HepG2 (cell line): ENCODE data around the gene FAM50A. TPM values are rescaled to one million over a fixed set of nuclear protein-coding genes. Genes with fewer than 3 reads are reported as not detected.
A peak's percentile ranks its signal among the peaks of the same experiment; 100 is the strongest.

Experiments
- ARNT2 ChIP-seq: sonication (generic); formaldehyde crosslinking; IDR thresholded peaks from 2 replicates; pipeline ENCODE4 v1.8.0; 2022; ENCODE audit warnings: mild to moderate bottlenecking, low read depth, missing genetic modification reagents, moderate library complexity
- ATF7-NPFF ChIP-seq: sonication (generic); formaldehyde crosslinking; IDR thresholded peaks from 2 replicates; pipeline ENCODE4 v1.8.1; 2023; ENCODE audit warnings: mild to moderate bottlenecking, low read depth, missing genetic modification reagents, moderate library complexity
- EED ChIP-seq: sonication (generic); formaldehyde crosslinking; IDR thresholded peaks from 2 replicates; pipeline ENCODE4 v1.5.0; 2020; ENCODE audit warnings: mild to moderate bottlenecking, missing genetic modification reagents
- FIP1L1 ChIP-seq: fragments of 200-400 bp; formaldehyde crosslinking; IDR thresholded peaks from 2 replicates; pipeline ENCODE4 v1.6.1; 2018; ENCODE audit warnings: low read depth, mild to moderate bottlenecking, low read length, moderate library complexity, borderline replicate concordance; ENCODE audit not compliant: insufficient read depth
- KLF16 ChIP-seq, 2 experiments: sonication (generic) in 1 of 2; formaldehyde crosslinking in 1 of 2; IDR thresholded peaks; 2 replicates each; pipeline versions ENCODE4 v1.6.1 to v1.8.0; 2016 to 2023; ENCODE audit warnings: missing genetic modification reagents in 2 of 2, missing compliant biosample characterization in 1 of 2
- MEIS2 ChIP-seq: sonication (generic); formaldehyde crosslinking; IDR thresholded peaks from 2 replicates; pipeline ENCODE4 v1.9.0; 2021; ENCODE audit warnings: mild to moderate bottlenecking, missing genetic modification reagents
- MXD1 ChIP-seq: sonication (generic); formaldehyde crosslinking; IDR thresholded peaks from 2 replicates; pipeline ENCODE4 v1.4.0; 2020; ENCODE audit warnings: mild to moderate bottlenecking, missing genetic modification reagents
- MYC ChIP-seq: sonication (generic); formaldehyde crosslinking; IDR thresholded peaks from 2 replicates; pipeline ENCODE4 v1.9.0; 2021; ENCODE audit warnings: missing genetic modification reagents, borderline replicate concordance
- PRDM4 ChIP-seq: sonication (generic); formaldehyde crosslinking; IDR thresholded peaks from 2 replicates; pipeline ENCODE4 v1.9.0; 2021; ENCODE audit warnings: missing genetic modification reagents, borderline replicate concordance
- SIX1 ChIP-seq: sonication (generic); formaldehyde crosslinking; IDR thresholded peaks from 2 replicates; pipeline ENCODE4 v1.4.0; 2020; ENCODE audit warnings: missing genetic modification reagents, borderline replicate concordance
- TFDP2 ChIP-seq: sonication (generic); formaldehyde crosslinking; IDR thresholded peaks from 2 replicates; pipeline ENCODE4 v1.4.0; 2020; ENCODE audit warnings: missing genetic modification reagents
- THAP8 ChIP-seq: sonication (generic); formaldehyde crosslinking; IDR thresholded peaks from 2 replicates; pipeline ENCODE4 v1.5.1; 2020; ENCODE audit warnings: missing genetic modification reagents, mild to moderate bottlenecking, borderline replicate concordance
- ZBTB4 ChIP-seq: sonication (generic); formaldehyde crosslinking; IDR thresholded peaks from 2 replicates; pipeline ENCODE4 v1.4.0; 2020; ENCODE audit warnings: missing genetic modification reagents, mild to moderate bottlenecking, borderline replicate concordance
- ZNF160 ChIP-seq: sonication (generic); formaldehyde crosslinking; IDR thresholded peaks from 2 replicates; pipeline ENCODE4 v1.8.0; 2022; ENCODE audit warnings: mild to moderate bottlenecking, inconsistent platforms, missing genetic modification reagents
- ZNF343 ChIP-seq: sonication (generic); formaldehyde crosslinking; IDR thresholded peaks from 2 replicates; pipeline ENCODE4 v1.4.0; 2020; ENCODE audit warnings: mild to moderate bottlenecking, missing genetic modification reagents
- ZNF567 ChIP-seq: sonication (generic); formaldehyde crosslinking; IDR thresholded peaks from 2 replicates; pipeline ENCODE4 v1.8.1; 2023; ENCODE audit warnings: mild to moderate bottlenecking, missing genetic modification reagents, borderline replicate concordance
- ZNF780A ChIP-seq: sonication (generic); formaldehyde crosslinking; IDR thresholded peaks from 2 replicates; pipeline ENCODE4 v1.8.0; 2022; ENCODE audit warnings: mild to moderate bottlenecking, missing genetic modification reagents, moderate library complexity
- ZSCAN21 ChIP-seq: sonication (generic); formaldehyde crosslinking; IDR thresholded peaks from 2 replicates; pipeline ENCODE4 v1.8.0; 2022; ENCODE audit warnings: mild to moderate bottlenecking, missing genetic modification reagents, moderate library complexity, borderline replicate concordance
- polyA plus RNA-seq, 8 experiments: library from polyadenylated mRNA; depleted of rRNA in 3 of 8; stranded (reverse) in 7 of 8; unstranded in 1 of 8; fragments of >200 nt; fragmentation: Illumina TruSeq in 4 of 8; extraction: Trizol in 4 of 8; gene quantifications; 2 replicates each; pipeline versions ENCODE4 v1.2.1 to v1.2.3, GENCODE V29; 2011 to 2016; ENCODE audit warnings: low read depth in 4 of 8, missing spikeins in 1 of 8, mixed read lengths in 1 of 8; ENCODE audit not compliant: insufficient read depth in 1 of 8
- total RNA-seq, 5 experiments: library from RNA; depleted of rRNA; stranded (reverse); fragments of >200 nt; fragmentation: Illumina TruSeq; extraction: Trizol; gene quantifications; 2 replicates each; pipeline ENCODE4 v1.2.3, GENCODE V29; 2016; ENCODE audit warnings: low read depth in 1 of 5

Gene FAM50A
- total and polyA plus RNA-seq, 2 of the 13 experiments (the other 11 are each of a cell fraction or from before 2014, with no cell fraction given), result 30.7 to 40.7 TPM

- TF ChIP-seq TFDP2 (peak; percentile 97), THAP8 (CRISPR knock-in tag) (no peak), KLF16 (CRISPR knock-in tag; IDR thresholded peaks at IDR 0.05) (peak in 1 of 2 experiments; percentile 36; a peak in 1 of 4 replicates), ZBTB4 (peak; percentile 78; the same call in 1 of the 2 replicates), ZNF160 (CRISPR knock-in tag) (peak; percentile 39; the same call in 1 of the 2 replicates), ZNF343 (CRISPR knock-in tag) (0 out of 2 replicates have a peak, but pooled peaks have one; percentile 27), ZNF567 (CRISPR knock-in tag) (no peak), ARNT2 (peak; percentile 75; the same call in 1 of the 2 replicates), MEIS2 (0 out of 2 replicates have a peak, but pooled peaks have one; percentile 37), EED (CRISPR knock-in tag) (no peak), SIX1 (no peak), MYC (CRISPR knock-in tag) (peak; percentile 62; the same call in 1 of the 2 replicates), MXD1 (no peak), ZNF780A (no peak), PRDM4 (CRISPR knock-in tag) (no peak), FIP1L1 (peak; percentile 75; the same call in 1 of the 2 replicates), ATF7-NPFF (CRISPR knock-in tag) (peak; percentile 76; the same call in 1 of the 2 replicates), ZSCAN21 (CRISPR knock-in tag) (peak; percentile 26; the same call in 1 of the 2 replicates)
Observed at GRCh38 chrX:154478728-154479622, 35.0 kb downstream of the FAM50A start, which contains the start of gene LAGE3 (continued).
